CD4-positive, alpha-beta T cell treated with Interleukin-6 at 100 ng/mL for 8 hours (primary cell): ENCODE data around the gene LRRC46.
A peak's percentile ranks its signal among the peaks of the same experiment; 100 is the strongest.

Source experiments
- DNase-seq: peaks from one replicate; pipeline ENCODE4 v3.0.0-alpha.2; 2020; ENCODE audit warnings: mixed read lengths, low spot score

Gene LRRC46

DNA sequence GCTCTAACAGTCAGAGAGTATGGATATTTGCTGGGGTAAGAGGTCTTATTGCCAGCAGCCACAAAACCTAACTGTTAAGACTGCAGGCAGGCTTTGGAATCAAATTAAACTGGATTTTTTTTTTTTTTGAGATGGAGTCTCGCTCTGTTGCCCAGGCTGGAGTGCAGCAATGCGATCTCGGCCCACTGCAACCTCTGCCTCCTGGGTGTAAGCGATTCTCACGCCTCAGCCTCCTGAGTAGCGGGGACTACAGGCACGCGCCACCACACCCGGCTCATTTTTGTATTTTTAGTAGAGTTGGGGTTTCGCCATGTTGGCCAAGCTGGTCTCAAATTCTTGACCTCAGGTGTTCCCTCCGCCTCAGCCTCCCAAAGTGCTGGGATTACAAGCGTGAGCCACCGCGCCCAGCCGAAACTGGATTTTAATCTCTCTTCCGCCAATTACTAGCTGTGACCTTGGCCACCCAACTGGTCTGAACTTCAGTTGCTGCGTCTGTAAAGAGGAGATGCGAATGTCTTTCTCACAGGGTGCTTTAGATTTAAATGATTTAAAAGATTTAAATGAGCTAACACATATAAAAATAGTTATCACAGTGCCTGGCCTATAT lies 971 bp upstream of the LRRC46 start:
- DNase-seq: no peak

DNA sequence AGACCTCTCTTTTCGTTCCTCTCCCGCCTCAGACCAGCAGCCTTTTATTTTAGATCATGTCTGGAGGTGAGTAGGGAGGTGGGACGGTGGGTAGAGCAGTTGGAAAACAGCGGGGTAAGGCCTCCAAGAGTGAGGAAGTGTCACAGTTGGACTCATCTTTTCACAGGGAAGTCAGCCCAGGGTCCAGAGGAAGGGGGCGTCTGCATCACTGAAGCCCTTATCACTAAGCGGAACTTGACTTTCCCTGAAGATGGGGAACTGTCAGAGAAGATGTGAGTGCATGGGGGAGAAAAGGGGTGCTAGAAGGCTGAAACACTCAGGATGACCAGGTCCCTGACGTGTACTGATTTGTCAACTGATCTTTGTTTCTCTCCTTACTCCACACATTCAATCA lies 461 bp downstream of the LRRC46 start:
- no peak for DNase-seq

DNA sequence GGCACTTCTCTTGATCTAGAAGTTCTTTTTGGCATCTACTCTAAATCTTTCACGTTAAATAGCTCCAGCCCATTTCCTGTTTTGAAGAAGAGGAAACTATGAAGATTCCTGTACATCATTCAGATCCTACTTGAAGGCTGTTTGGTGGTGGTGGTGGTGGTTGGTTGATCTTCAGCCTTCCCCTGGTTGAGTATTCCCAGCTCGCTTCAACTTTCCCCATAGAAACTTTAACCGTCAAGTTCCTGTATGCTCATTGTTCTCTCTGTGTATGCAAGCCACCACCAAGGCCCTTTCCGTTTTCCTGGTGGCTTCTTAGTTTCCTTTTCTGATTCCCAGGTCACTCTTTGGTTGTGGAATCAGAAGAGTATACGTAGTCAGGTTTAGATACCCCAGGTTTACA lies 3.3 kb downstream of the LRRC46 start:
- DNase-seq: no peak

DNA sequence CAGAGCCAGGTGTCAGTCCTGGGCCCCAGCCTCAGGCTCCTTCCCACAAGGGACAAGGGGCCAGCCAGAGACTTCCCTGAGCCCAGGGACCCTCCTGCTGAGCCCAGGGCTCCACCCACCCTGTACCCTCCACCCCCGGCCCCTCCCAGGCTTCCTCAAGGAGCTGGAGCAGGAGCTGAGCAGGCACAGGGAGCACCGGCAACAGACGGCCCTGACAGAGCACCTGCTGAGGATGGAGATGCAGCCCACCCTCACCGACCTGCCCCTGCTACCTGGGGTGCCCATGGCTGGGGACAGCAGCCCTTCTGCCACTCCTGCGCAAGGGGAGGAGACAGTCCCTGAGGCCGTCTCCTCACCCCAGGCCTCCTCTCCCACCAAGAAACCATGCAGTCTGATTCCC lies 5.1 kb downstream of the LRRC46 start:
- no peak for DNase-seq

DNA sequence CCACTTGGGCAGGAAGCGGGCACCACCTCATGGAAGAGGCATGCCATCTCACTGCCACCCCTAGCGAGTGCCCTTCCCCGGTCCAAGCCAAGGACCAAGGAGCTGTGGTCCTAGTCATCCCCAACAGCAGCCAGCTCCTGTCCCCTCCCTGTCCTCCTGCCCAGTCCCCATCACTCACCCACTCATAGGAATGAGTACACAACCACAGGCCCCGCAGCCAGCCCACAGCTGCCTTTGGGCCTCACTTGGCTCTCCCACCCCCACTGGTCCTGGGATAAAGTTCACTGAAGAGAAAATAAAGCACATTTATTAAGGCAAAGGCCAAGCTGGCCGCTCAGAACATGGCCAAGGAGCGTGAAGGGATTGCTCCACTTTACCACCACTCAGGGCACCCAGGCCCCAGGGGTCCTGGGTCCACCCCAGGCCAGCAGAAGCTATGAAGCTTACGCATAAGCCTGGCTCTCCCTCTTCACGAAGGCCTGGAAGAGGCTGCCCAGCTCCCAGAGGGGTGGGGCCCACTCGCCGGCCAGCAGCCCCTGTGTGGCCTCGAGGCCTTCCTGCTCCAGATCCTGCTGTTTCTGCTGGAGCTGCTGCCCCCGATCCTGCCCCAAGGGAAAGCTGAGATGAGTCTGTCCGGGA lies 6.0 kb downstream of the LRRC46 start:
- no peak for DNase-seq

DNA sequence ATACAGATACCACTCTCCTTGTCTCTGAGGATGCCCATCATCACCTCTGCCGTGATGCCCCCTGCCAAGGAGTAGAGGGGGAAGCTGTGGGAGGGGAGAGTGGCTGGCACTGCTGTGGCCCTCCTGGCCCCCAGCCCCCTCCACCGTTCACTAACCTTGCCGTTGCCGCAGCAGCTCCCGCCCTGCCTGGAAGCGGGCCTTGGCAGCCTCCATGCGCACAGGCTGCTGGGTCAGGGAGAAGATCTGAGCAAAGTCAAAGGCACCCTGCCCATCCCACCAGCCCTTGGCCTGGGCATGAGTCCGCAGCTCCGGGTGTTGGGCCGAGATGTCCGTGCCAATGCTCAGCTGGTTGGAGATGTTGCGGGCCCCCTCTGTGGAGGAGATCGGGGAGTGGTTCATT lies 7.2 kb downstream of the LRRC46 start:
- no peak for DNase-seq

DNA sequence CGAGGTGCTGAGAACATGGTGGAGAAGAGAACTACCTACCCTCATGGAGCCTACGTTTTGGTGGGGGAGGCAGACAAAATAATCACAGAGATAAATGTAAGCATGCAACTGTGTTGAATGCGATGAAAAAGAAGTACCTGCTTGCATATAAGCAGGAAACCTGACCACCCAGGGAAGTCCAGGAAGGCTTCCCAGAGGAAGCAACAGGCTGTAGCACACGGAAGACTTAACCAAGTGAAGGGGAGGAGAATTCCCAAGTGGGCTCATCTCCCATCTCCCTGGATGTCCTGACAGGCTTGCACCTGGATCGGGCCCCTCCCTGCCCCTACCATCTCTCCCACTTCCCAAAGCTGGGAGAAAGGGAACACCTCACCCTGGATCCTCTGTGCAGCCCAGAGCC lies 7.6 kb downstream of the LRRC46 start:
- no peak for DNase-seq

DNA sequence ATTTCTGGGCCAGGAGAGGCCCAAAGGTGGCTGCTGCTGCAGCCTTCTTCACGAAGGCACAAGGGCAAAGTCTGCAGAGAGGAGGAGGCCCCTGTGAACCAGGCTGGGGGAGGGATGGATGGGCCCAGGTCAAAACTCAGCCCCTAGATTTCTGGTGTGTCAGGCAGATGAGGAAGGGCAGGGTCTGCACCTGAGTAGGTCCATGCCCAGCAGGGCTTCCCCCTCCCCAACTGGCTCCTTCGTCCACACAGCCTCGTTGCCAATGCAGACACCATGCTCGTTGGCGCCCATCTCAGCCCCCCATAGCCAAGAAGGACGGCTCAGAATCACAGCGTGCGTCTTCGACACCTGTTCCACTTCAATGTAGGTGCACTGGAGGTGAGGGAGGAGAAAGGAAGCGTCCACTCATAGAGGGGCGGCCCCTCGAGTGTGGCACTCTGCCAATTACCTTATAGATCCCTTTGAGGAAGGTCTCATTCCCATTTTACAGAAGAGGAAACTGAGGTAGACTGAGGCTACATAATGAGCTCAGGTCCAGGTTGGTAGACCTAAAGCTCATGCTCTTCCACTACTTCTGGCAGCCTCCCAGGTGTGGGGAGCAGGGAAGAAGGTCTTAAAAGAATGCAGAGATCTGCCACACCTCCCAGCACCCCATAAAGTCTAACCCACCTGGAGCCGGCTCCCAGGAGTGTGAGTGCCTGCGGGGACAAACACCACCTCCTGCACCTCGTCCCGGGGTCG lies 8.7 kb downstream of the LRRC46 start:
- no peak for DNase-seq

DNA sequence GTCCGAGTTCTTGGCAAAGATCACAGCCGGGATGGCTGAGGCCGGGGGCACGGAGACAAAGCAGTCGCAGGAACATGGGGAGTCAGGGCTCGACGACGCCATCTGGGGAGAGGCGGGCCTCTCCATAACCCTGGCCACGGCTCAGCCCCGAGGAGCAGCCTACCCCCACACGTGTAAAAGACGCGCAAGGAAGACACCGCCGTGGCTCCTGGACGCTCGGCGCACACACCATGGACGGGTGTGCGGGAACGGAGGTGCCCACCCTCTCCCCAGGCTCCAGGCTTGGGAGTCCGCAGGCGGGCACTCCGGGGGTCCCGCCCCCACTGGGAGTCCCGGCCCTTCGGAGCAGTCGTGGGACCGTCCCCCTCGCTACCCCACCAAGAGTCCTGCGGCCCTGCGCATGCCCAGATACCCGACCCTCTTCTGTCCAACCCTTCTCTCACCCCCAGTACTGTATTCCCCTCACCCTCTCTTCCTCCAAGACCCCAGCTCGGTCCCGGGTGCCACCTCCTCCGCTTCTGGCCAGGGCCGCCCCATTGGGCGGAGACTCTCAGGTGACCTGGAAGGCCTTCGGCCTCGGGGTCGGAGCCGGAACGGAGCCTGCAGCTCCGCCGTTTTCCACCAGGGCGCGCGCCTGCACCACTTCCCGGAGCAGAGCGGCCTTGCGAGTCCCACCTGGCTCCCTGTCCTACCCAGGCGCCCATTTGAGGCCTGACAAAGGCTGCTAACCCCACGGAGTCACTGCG lies 9.4 kb downstream of the LRRC46 start, which contains the start of gene SCRN2:
TSS of gene SCRN2 (minus strand) at position 532 of the 746 bp plus-strand sequence. CDS start at position 102, 430 bp downstream.
- DNase-seq: peak; percentile 83

DNA sequence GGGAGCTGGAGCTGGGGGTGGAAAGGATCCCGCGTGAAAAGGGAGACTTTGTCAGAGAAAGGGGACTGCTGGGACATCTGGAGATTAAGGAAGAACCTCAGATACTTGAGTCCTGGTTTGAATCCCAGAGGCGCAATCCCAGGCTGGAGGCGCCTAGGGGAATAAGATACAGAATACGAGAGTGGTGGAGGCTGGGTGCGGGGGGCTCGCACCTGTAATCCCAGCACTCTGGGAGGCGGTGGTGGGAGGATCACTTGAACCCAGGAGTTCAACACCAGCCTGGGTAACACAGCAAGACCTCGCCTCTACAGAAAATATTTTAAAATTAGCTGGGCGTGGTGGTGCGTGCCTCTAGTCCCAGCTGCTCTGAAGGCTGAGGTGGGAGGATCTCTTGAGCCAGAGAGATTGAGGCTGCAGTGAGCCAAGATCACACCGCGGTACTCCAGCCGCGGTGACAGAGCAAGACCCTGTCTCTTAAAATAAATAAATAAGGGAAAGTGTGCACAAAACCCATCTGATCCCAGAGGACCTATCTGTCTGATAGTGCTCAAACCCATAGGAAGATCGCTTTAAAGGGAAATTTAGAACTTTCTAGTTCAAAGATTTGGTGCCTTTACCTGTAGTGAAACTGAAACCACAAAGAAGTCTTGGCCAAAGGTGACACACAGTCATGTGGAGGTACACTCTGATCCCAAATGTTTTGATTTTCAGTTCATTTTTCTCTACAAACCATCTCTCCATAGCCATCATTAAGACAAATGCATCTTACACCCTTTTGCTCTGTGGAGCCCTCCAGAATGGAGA lies 10.2 kb downstream of the LRRC46 start:
- no peak for DNase-seq

DNA sequence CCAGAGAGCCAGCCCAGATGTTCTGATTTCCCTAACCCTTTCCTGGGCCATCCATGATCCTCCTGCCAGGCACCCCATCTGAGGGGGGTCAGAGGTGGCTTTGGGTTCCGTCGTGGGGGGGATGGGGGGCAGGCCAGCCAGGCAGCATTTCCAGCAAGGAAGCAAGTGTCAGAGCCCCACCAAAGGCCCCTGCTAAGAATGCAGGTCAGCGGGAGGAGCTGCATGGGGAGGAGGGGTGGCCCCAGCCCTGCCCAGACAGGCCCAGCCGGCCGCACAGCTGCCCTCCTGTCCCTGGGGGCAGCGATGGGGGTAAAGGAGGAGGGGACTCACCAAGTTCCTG lies 11.9 kb downstream of the LRRC46 start:
- DNase-seq: no peak

DNA sequence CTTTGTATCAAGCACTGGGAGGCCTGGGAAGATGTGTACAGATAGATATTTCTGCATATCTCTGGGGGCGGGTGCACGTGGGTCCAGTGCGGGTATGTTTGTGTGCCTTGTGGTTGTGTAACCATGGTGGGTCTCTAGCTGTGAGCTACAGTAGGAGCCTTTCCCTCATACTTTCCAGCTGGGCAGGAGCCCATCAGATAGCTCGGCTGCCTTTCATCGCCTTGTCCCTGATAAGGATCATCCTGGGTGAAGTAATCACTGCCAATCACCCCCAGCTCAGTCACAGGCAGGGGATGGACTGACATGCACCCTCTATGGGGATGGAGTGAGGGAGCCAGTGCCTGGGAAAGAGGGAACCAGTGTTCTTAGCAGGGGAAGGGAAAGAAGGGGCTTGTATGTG lies 12.8 kb downstream of the LRRC46 start:
- DNase-seq: no peak

DNA sequence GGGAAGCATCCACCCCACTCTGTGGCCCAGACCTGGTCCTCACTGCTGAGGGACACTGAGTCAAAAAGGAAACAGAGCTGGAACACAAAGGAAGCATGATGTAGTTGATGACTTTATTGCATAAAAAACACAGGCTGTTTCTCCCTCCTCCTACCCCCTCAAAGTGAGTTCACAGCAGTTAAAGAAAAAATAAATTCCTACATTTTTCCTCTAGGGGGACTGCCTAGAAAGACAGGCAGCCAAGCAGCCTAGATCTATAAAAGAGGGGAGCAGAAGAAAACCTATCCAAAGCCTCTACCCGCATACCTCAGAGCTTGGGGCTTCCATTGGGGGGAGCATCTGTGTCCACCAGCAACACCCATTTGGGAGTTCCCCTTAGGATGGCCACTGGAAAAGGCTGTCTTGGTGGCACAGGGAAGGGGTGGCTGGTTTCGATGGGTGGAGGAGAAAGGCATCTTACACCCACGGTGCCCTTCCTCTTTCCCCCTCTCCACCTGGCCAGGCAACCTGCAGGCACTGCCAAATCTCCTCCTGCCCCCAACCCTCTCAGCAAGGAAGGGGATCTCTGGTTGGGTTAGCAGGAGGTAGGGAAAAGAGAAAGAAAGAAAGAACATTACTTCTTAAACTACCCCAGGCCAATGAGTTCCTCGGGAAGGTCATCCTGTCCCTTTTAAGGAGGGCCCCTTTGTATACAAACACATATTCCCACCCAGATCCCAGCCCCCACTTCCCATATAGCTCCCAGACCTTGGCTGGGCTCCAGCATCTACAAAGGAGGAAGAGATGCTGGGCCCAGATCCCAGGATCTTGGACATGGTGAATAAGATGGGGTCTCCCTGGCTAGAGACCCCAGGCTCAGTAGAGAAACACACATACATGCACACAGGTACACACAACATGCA lies 13.6 kb downstream of the LRRC46 start:
- no peak for DNase-seq

DNA sequence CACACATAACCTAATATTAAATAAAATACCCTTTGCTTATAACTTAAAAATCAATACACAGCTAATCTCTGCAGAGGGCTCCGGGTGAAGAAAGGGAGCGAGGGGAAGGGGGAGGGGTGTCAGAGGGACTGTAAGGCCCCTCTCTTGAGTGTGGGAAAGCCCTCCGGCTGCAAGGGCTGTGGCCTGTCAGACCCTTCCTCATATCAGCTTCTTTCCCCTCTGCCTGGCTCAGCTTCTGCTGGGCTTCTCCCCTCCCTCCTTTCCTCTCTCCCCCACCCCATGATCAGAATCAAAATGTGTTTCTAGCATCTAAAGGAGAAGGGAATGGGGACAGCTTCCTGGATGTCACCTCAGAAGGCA lies 14.2 kb downstream of the LRRC46 start:
- DNase-seq: no peak

DNA sequence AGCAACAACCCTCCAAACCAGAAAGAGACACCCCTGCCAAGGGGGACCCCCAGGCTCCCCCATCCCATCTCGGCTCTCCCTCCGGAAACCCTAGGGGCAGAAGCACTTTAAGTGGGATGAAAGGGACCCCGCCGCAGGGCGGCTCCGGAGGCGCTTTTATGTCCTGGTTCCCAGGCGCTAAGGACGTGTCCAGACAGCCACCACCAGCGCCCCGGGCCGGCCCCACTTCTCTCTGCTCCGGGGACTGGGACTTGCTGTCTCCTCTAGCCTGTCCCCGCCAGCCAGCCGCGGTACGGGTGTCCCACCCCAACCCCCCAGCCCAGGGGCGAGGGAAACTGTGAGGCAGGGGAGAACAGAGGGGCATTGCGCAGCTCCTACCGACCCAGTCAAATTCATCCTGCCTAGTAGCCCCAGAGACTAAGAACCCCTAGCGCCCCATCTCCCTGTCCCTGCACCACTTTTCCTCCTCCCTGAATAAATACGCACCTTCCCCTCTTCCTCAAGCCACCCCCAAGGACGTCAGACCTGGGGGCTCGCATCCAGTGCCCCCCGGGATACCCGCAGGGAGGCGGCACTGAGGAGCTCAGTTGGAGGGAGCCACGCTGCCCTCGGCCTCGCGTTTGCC lies 15.4 kb downstream of the LRRC46 start:
- no peak for DNase-seq

DNA sequence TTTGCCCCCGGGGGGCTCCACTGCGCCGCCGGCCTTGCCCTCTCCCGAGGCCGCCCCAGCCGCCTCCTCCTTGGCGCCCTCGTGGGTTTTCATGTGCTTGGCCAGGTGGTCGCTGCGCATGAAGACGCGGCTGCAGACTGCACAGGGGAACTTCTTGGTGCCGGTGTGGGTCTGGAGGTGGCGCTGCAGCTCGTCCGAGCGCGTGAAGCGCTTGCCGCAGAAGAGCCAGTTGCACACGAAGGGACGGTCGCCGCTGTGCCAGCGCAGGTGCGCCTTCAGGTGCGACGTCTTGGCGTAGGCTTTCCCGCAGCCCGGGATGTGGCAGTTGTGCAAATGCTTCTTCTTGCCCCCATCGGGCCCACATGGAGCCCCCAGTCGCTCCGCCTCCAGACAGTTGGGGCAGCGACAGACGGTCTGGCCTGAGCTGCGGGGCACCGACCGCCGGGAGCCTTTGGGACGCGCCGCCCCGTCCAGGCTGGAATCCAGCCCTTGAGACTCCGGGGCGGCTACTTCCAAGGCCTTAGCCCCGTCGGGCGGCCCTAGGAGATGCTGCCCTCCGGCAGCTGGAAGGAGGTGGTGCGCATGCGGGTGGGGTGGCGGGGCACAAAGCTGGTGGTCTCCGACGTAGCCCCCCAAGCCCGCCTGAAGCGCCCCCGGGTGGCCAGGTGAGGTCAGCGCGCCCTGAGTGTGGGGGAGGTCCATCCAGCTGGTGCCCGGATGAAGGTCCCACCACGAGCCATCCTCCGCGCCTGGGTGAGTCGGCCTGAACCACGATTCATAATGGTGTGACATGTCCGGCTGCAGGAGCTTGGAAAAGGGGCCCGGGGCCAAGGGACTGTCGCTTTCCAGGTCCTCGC lies 16.1 kb downstream of the LRRC46 start:
- DNase-seq: no peak

DNA sequence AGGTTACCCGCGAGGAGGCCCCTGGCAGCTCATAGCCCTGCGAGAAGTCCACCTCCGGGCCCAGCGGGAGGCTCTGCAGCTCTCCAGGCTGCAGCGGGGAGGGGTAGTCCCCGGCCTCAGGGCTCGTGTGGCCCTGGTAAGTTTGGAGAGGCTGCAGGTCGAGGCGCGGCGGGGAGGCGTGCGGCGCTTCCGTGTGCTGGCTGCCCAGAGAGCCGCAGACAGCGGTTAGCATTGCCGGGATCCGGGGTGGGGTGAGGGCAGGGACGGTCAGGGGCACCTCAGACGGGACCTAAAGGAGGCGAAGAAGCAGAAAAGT lies 16.7 kb downstream of the LRRC46 start:
- no peak for DNase-seq

DNA sequence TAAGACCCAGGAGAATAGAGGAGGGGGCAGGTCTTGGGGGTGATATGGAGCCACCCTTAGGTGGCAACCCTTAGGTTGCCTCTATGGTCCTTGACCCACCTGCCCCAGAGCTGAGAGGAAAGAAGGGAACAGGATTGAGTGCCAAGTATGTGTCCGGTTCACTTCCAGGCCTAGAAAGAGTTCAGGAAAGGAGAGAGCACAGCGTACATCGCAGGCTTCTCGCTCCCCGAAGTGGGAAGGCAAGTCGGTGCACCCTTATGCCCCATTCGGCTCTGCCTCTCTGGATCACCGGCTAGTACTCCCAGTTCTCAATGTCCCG lies 18.9 kb downstream of the LRRC46 start:
- DNase-seq: no peak

DNA sequence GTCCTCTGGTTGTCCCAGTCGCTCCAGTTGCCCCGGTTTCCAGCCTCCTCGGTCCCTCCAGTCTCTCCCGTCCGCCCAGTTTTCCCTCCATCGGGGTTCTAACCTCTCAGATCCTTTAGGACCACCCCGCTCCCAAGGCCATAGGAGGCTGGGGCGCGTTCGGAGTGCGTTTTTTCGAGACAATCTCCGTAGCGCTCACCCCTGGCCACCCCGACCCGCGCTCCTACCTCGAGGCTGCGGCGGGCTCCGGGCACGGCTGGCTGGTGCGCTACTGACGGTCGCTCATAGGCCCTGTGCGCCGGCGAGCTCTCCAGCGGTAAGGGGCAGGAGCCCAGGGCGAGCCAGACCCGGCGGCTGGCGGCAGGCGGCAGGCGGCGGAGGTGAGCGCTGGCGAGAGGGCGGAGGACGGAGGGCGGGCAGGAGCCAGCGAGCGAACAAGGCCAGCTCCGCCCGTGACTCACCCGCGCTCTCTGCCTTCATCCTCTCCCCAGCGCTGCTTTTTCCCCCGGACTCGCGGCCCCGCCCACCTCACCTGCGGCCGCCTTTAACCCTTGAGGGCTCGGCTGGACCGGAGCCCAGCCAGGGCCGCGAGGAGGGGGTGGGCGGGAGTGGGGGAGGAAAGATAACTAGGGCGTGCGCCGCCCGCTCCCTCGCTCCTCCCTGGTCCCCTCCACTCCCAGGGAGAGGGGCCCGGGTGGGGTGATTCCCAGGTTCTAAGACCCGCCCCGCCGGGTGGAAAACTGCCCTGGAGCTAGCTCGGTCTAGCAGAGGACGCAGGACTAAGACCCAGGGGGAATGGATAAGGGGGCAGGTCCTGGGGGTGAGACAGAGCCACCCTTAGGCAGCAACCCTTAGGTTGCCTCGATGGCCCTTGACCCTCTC lies 19.5 kb downstream of the LRRC46 start, which contains the start of gene SP6:
TSS of gene SP6 (minus strand) at position 472 of the 882 bp plus-strand sequence. CDS start 2,734 bp downstream, outside the sequence.
- peak; percentile 61 for DNase-seq
